Left ventricle myocardium inferior (tissue), 1 donor: ENCODE measurements around the gene TAS2R46. TPM values are rescaled to one million over a fixed set of nuclear protein-coding genes. Genes with fewer than 3 reads are reported as not detected.

ENCODE experiments used
- DNase-seq: peaks from one replicate; pipeline ENCODE4 v3.0.0-alpha.2; 2020
- H3K27ac ChIP-seq: fragments of 200-600 bp; replicated peaks from 2 replicates; pipeline ENCODE4 v1.8.0; 2021
- H3K27me3 ChIP-seq: fragments of 200-600 bp; 2 replicates; pipeline ENCODE4 v1.8.0; 2021; ENCODE audit warnings: low read depth
- H3K36me3 ChIP-seq: fragments of 200-600 bp; 2 replicates; pipeline ENCODE4 v1.8.0; 2021
- H3K4me1 ChIP-seq: fragments of 200-600 bp; 2 replicates; pipeline ENCODE4 v1.8.0; 2021
- H3K4me3 ChIP-seq: fragments of 200-600 bp; 2 replicates; pipeline ENCODE4 v1.8.0; 2021; ENCODE audit warnings: mild to moderate bottlenecking, moderate library complexity
- H3K9me3 ChIP-seq: fragments of 200-600 bp; replicated peaks from 2 replicates; pipeline ENCODE4 v1.8.0; 2021
- intact Hi-C: fragments of 100-400 bp; cut with micrococcal nuclease; formaldehyde crosslinking; loops from one replicate; pipeline ENCODE4 v1.11.0; 2022
- total RNA-seq: library from RNA; stranded (reverse); fragmentation: NEBNext Ultra II Directional; extraction: Animal tissue kit (Norgen Biotek cat#: 25700); gene quantifications from one replicate; pipeline ENCODE4 v1.2.1, GENCODE V29; 2021
- TF ChIP-seq, protein P1 (sequence below): fragments of 200-600 bp; IDR thresholded peaks from 2 replicates; pipeline ENCODE4 v1.8.0; 2021; ENCODE audit warnings: antibody characterized with exemption, mild to moderate bottlenecking, borderline replicate concordance
- donor health status: DM: no; HTN: yes; CAD: no; lungs with severe emphysema.

TAS2R46 gene
- total RNA-seq, 1 donor from 2014 or later: 0.30 TPM

DNA sequence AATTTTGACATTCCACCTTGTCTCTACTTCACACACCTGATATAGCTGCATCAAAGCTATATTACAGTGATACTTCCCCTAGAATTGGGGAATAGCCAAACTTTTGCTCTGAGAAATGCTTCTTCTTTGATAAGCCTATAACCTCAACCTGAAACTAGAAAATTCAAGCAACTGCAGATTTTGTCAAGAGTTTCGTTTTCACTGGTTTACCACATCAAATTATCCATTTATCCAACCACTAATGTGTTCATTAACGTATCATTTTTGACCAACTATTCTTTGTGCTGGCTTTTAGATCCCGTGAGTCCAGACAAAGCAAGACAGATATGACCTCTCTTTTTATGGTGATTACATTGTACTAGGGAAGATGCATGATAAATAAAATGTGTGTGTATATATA is 13.5 kb upstream of the TAS2R46 start:
- DNase-seq: no peak
- H3K36me3 ChIP-seq: no peaks in the 10 kb centered on the region
- intact Hi-C loops: no loop called here
- H3K4me1 ChIP-seq: no peaks in the 10 kb centered on the region
- H3K4me3 ChIP-seq: no peak overlapping the region
- no peaks in the 10 kb centered on the region for H3K27me3 ChIP-seq
- no peaks in the 10 kb centered on the region for H3K9me3 ChIP-seq
- TF ChIP-seq, protein P1, sequence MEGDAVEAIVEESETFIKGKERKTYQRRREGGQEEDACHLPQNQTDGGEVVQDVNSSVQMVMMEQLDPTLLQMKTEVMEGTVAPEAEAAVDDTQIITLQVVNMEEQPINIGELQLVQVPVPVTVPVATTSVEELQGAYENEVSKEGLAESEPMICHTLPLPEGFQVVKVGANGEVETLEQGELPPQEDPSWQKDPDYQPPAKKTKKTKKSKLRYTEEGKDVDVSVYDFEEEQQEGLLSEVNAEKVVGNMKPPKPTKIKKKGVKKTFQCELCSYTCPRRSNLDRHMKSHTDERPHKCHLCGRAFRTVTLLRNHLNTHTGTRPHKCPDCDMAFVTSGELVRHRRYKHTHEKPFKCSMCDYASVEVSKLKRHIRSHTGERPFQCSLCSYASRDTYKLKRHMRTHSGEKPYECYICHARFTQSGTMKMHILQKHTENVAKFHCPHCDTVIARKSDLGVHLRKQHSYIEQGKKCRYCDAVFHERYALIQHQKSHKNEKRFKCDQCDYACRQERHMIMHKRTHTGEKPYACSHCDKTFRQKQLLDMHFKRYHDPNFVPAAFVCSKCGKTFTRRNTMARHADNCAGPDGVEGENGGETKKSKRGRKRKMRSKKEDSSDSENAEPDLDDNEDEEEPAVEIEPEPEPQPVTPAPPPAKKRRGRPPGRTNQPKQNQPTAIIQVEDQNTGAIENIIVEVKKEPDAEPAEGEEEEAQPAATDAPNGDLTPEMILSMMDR: no peak
- no peak overlapping the region for H3K27ac ChIP-seq

DNA sequence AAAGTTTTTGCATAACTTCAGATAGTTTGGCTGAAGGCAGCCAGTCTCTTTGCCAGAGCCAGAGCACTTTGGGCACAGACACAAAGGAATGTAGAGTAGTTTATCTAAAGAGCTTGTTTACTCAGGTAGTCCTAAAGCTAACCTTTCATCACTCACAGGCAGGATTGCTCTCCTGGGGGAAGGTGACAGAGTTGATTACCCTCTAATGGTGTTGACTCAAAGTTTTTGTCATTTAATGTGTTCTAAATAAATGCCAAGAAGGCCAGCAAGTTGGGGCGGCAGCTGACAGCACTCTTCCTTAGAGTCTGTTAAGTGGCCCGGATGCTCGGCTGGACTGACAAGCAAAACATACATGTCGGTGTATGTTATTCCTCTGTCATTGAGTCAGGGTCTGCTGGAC is 9.3 kb upstream of the TAS2R46 start:
- TF ChIP-seq, protein P1: no peak
- Histone ChIP-seq H3K27me3 (no peaks in the 10 kb centered on the region), H3K4me1 (peaks cover 7% of the 10 kb centered on the region), H3K27ac (no peak overlapping the region), H3K36me3 (no peaks in the 10 kb centered on the region), H3K4me3 (no peak overlapping the region), H3K9me3 (no peaks in the 10 kb centered on the region)
- intact Hi-C loops: no loop called here
- DNase-seq: no peak

DNA sequence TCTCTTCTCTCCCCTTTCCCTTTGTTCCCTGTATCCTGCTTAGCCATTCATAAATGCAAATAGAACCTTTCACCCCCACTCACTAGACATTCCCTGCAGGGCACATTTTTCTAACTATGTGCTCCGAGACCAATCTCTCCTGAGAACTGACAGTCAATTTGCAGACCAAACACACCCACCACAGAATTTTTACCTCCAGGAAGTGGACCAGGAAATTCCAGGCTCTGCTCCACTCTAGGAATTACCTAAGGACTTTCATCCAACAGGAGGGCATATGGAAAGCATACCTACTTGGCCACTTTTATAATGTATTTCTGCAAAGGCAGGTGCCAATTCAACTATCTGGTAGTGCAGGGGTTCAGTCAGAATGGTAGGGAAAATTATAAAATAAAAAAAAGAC is 8.9 kb upstream of the TAS2R46 start:
- Histone ChIP-seq H3K27me3 (no peaks in the 10 kb centered on the region), H3K4me1 (peaks cover 7% of the 10 kb centered on the region), H3K4me3 (no peak overlapping the region), H3K9me3 (no peaks in the 10 kb centered on the region), H3K27ac (no peak overlapping the region), H3K36me3 (no peaks in the 10 kb centered on the region)
- intact Hi-C loops: no loop called here
- TF ChIP-seq, protein P1: no peak
- no peak for DNase-seq

DNA sequence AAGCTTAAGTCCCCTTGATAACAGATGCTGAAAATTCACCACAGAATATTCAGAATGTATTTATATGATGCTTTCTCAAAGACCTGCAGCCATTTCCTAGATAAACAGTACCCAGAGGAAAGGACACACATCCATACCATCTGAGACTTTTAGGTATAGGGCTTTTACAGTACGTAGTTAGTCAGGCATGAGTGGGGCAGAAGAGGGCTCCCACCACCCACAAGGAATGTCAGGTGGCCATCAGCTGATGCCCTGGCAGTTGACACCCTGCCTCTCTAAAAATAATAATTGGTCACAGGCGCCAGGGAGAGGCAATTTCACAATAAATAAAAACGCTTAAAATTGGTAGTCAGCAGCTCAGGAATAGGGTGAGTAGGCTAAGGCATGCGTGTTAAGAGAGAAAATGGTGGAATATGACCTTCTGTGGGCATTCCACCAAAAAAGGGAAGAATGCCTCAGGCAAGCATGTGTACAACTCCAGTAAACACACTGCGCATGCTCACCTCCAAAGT is 7.8 kb upstream of the TAS2R46 start:
- Histone ChIP-seq H3K27ac (no peak overlapping the region), H3K4me3 (no peak overlapping the region), H3K4me1 (peaks cover 7% of the 10 kb centered on the region), H3K9me3 (no peaks in the 10 kb centered on the region), H3K36me3 (no peaks in the 10 kb centered on the region), H3K27me3 (no peaks in the 10 kb centered on the region)
- TF ChIP-seq, protein P1: no peak
- no peak for DNase-seq
- intact Hi-C loops: loop anchor here (5.0 kb wide), 1 partner anchor 58 kb away; no protein-coding TSS in a partner anchor

DNA sequence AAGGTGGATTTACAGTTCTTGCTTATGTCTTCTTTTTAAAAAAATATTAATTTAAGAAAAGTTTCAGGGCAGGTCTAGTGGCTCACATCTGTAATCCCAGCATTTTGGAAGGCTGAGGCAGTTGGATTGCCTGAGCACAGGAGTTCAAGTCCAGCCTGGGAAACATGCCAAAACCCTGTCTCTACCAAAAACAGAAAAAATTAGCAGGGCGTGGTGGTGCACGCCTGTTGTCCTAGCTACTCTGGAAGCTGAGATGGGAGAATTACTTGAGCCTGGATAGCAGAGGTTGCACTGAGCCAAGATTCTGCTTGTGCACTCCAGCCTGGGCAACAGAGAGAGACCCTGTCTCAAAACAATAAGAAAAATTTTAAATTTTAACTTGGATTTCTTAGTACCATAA is 5.4 kb upstream of the TAS2R46 start:
- intact Hi-C loops: loop anchor here (5.0 kb wide), 1 partner anchor 55 kb away; no protein-coding TSS in a partner anchor
- TF ChIP-seq, protein P1: no peak
- Histone ChIP-seq H3K4me1 (peaks cover 7% of the 10 kb centered on the region), H3K27ac (no peak overlapping the region), H3K27me3 (no peaks in the 10 kb centered on the region), H3K36me3 (no peaks in the 10 kb centered on the region), H3K9me3 (no peaks in the 10 kb centered on the region), H3K4me3 (no peak overlapping the region)
- DNase-seq: no peak
